WTC11 (cell line): ENCODE results near the gene STKLD1.

Source experiments
- ELF4 ChIP-seq: sonication (generic); formaldehyde crosslinking; IDR thresholded peaks from 2 replicates; pipeline ENCODE4 v1.8.1; 2022; ENCODE audit warnings: low read depth, mild to moderate bottlenecking, moderate library complexity, missing genetic modification reagents
- ETV6 ChIP-seq: sonication (generic); formaldehyde crosslinking; IDR thresholded peaks from 2 replicates; pipeline ENCODE4 v1.8.1; 2022; ENCODE audit warnings: mild to moderate bottlenecking, missing genetic modification reagents
- FOXJ3 ChIP-seq: sonication (generic); formaldehyde crosslinking; IDR thresholded peaks from 2 replicates; pipeline ENCODE4 v1.9.0; 2021; ENCODE audit warnings: missing genetic modification reagents, mild to moderate bottlenecking, borderline replicate concordance
- FOXK1 ChIP-seq: sonication (generic); formaldehyde crosslinking; IDR thresholded peaks from 2 replicates; pipeline ENCODE4 v1.8.0; 2022; ENCODE audit warnings: mild to moderate bottlenecking, moderate library complexity, missing genetic modification reagents
- FOXP1 ChIP-seq: sonication (generic); formaldehyde crosslinking; IDR thresholded peaks from 2 replicates; pipeline ENCODE4 v1.8.0; 2022; ENCODE audit warnings: missing genetic modification reagents, mild to moderate bottlenecking, moderate library complexity, borderline replicate concordance
- TF ChIP-seq, protein P1 (sequence below): fragments of 200-600 bp; IDR thresholded peaks from 2 replicates; pipeline ENCODE4 v1.8.0; 2022; ENCODE audit warnings: antibody characterized with exemption
- TF ChIP-seq, protein P2 (sequence below): sonication (generic); formaldehyde crosslinking; IDR thresholded peaks from 2 replicates; pipeline ENCODE4 v1.8.0; 2023; ENCODE audit warnings: missing genetic modification reagents
- TF ChIP-seq, protein P3 (sequence below): sonication (generic); formaldehyde crosslinking; IDR thresholded peaks from 2 replicates; pipeline ENCODE4 v1.8.0; 2022; ENCODE audit warnings: missing genetic modification reagents
- TF ChIP-seq, protein P4 (sequence below): sonication (generic); formaldehyde crosslinking; IDR thresholded peaks from 2 replicates; pipeline ENCODE4 v1.8.1; 2022; ENCODE audit warnings: low read depth, mild to moderate bottlenecking, moderate library complexity, missing genetic modification reagents, borderline replicate concordance
- TF ChIP-seq, protein P5 (sequence below): sonication (generic); formaldehyde crosslinking; IDR thresholded peaks from 2 replicates; pipeline ENCODE4 v1.8.1; 2023; ENCODE audit warnings: mild to moderate bottlenecking, missing genetic modification reagents, moderate library complexity

DNA sequence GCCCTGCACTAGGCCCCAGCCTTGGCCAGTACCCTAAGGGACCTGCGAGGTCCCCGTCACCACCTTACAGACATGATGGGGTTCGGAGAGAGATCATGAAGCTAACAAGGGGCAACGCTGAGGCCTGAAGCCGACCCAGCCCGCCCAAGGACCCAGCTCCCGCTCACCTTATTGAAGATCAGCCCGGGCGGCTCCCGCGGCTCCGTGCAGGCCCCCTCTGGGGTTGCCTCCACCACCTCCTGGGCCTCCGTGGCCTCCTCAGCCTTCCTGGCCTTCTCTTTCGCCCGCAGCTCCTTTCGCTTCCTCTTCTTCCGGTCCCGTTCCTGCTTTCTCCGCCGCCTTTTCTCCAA is 43.8 kb upstream of the STKLD1 start:
- TF ChIP-seq, protein P1, sequence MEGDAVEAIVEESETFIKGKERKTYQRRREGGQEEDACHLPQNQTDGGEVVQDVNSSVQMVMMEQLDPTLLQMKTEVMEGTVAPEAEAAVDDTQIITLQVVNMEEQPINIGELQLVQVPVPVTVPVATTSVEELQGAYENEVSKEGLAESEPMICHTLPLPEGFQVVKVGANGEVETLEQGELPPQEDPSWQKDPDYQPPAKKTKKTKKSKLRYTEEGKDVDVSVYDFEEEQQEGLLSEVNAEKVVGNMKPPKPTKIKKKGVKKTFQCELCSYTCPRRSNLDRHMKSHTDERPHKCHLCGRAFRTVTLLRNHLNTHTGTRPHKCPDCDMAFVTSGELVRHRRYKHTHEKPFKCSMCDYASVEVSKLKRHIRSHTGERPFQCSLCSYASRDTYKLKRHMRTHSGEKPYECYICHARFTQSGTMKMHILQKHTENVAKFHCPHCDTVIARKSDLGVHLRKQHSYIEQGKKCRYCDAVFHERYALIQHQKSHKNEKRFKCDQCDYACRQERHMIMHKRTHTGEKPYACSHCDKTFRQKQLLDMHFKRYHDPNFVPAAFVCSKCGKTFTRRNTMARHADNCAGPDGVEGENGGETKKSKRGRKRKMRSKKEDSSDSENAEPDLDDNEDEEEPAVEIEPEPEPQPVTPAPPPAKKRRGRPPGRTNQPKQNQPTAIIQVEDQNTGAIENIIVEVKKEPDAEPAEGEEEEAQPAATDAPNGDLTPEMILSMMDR, result no peak
- no peak for TF ChIP-seq ETV6 (CRISPR knock-in tag)
- TF ChIP-seq, protein P2, sequence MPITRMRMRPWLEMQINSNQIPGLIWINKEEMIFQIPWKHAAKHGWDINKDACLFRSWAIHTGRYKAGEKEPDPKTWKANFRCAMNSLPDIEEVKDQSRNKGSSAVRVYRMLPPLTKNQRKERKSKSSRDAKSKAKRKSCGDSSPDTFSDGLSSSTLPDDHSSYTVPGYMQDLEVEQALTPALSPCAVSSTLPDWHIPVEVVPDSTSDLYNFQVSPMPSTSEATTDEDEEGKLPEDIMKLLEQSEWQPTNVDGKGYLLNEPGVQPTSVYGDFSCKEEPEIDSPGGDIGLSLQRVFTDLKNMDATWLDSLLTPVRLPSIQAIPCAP (CRISPR knock-in tag), result no peak
- TF ChIP-seq FOXK1, result no peak
- TF ChIP-seq, protein P3, sequence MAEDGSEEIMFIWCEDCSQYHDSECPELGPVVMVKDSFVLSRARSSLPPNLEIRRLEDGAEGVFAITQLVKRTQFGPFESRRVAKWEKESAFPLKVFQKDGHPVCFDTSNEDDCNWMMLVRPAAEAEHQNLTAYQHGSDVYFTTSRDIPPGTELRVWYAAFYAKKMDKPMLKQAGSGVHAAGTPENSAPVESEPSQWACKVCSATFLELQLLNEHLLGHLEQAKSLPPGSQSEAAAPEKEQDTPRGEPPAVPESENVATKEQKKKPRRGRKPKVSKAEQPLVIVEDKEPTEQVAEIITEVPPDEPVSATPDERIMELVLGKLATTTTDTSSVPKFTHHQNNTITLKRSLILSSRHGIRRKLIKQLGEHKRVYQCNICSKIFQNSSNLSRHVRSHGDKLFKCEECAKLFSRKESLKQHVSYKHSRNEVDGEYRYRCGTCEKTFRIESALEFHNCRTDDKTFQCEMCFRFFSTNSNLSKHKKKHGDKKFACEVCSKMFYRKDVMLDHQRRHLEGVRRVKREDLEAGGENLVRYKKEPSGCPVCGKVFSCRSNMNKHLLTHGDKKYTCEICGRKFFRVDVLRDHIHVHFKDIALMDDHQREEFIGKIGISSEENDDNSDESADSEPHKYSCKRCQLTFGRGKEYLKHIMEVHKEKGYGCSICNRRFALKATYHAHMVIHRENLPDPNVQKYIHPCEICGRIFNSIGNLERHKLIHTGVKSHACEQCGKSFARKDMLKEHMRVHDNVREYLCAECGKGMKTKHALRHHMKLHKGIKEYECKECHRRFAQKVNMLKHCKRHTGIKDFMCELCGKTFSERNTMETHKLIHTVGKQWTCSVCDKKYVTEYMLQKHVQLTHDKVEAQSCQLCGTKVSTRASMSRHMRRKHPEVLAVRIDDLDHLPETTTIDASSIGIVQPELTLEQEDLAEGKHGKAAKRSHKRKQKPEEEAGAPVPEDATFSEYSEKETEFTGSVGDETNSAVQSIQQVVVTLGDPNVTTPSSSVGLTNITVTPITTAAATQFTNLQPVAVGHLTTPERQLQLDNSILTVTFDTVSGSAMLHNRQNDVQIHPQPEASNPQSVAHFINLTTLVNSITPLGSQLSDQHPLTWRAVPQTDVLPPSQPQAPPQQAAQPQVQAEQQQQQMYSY, result no peak
- TF ChIP-seq, protein P4, sequence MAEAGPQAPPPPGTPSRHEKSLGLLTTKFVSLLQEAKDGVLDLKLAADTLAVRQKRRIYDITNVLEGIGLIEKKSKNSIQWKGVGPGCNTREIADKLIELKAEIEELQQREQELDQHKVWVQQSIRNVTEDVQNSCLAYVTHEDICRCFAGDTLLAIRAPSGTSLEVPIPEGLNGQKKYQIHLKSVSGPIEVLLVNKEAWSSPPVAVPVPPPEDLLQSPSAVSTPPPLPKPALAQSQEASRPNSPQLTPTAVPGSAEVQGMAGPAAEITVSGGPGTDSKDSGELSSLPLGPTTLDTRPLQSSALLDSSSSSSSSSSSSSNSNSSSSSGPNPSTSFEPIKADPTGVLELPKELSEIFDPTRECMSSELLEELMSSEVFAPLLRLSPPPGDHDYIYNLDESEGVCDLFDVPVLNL (CRISPR knock-in tag), result no peak
- TF ChIP-seq, protein P5, sequence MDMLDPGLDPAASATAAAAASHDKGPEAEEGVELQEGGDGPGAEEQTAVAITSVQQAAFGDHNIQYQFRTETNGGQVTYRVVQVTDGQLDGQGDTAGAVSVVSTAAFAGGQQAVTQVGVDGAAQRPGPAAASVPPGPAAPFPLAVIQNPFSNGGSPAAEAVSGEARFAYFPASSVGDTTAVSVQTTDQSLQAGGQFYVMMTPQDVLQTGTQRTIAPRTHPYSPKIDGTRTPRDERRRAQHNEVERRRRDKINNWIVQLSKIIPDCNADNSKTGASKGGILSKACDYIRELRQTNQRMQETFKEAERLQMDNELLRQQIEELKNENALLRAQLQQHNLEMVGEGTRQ (CRISPR knock-in tag), result no peak
- no peak for TF ChIP-seq FOXJ3 (CRISPR knock-in tag)
- TF ChIP-seq FOXP1 (CRISPR knock-in tag), result no peak
- no peak for TF ChIP-seq ELF4 (CRISPR knock-in tag)
